Testis (tissue), 3 donors: Measurements from ENCODE around the gene SNX1. TPM values are rescaled to one million over a fixed set of nuclear protein-coding genes. Genes with fewer than 3 reads are reported as not detected.
"Not testable (repeated sequence)": the region's sequence is repeated elsewhere in the genome, so short reads cannot be mapped to it uniquely, and the experiment has no call there.

ENCODE experiments used
- DNase-seq: peaks from one replicate; pipeline ENCODE4 v3.0.0-alpha.2; 2019
- H3K27ac ChIP-seq, 2 donors: fragments of 200-600 bp; sonication (generic); one replicate each; pipeline ENCODE4 v1.5.1; 2019
- H3K27me3 ChIP-seq: fragments of 200-600 bp; sonication (generic); one replicate; pipeline ENCODE4 v1.5.1; 2019
- H3K36me3 ChIP-seq: fragments of 200-600 bp; sonication (generic); one replicate; pipeline ENCODE4 v1.5.1; 2017; ENCODE audit warnings: low read depth; ENCODE audit errors: missing control alignments
- H3K4me1 ChIP-seq: fragments of 200-600 bp; sonication (generic); one replicate; pipeline ENCODE4 v1.5.1; 2019
- H3K4me3 ChIP-seq, 2 donors: fragments of 200-600 bp; sonication (generic); one replicate each; pipeline ENCODE4 v1.5.1; 2017 to 2019
- H3K9me3 ChIP-seq: fragments of 200-600 bp; sonication (generic); one replicate; pipeline ENCODE4 v1.5.1; 2017
- POLR2A ChIP-seq: fragments of 450-650 bp; IDR thresholded peaks from one replicate; pipeline ENCODE4 v1.6.1; 2017; ENCODE audit warnings: antibody characterized with exemption, mild to moderate bottlenecking, moderate library complexity
- WGBS, 2 donors: methylation state at CpG; one replicate each; pipeline ENCODE4 v1.1.5; 2018; 5-methylcytosine and 5-hydroxymethylcytosine counted together
- intact Hi-C: fragments of 100-400 bp; cut with DNase I; formaldehyde crosslinking; loops from one replicate; pipeline ENCODE4 v1.15.1; 2023; ENCODE audit warnings: low total_unique reads
- polyA plus RNA-seq: library from polyadenylated mRNA; stranded (reverse); fragments of 350-450 nt; fragmentation: Illumina TruSeq; extraction: RNeasy Lipid Tissue Mini Kit (QIAGEN cat#74804); gene quantifications from one replicate; pipeline ENCODE4 v1.2.3, GENCODE V29; 2014; ENCODE audit warnings: low read depth, low replicate concordance; ENCODE audit not compliant: insufficient read depth
- total RNA-seq, 2 donors: library from RNA; depleted of rRNA; stranded (reverse); fragments of >200 nt; gene quantifications; one replicate each; pipeline ENCODE4 v1.2.3, GENCODE V29; 2016
- TF ChIP-seq, protein P1 (sequence below), 3 experiments: fragments of 450-650 bp in 2 of 3; fragments of 200-600 bp in 1 of 3; sonication (generic) in 1 of 3; IDR thresholded peaks; one replicate each; pipeline ENCODE4 v1.5.1; 2016 to 2019; ENCODE audit warnings: antibody characterized with exemption in 3 of 3, mild to moderate bottlenecking in 2 of 3, moderate library complexity in 1 of 3

SNX1 gene
- total and polyA plus RNA-seq, 3 donors from 2014 or later: 79.1 to 93.1 (median 86.0) TPM

DNA sequence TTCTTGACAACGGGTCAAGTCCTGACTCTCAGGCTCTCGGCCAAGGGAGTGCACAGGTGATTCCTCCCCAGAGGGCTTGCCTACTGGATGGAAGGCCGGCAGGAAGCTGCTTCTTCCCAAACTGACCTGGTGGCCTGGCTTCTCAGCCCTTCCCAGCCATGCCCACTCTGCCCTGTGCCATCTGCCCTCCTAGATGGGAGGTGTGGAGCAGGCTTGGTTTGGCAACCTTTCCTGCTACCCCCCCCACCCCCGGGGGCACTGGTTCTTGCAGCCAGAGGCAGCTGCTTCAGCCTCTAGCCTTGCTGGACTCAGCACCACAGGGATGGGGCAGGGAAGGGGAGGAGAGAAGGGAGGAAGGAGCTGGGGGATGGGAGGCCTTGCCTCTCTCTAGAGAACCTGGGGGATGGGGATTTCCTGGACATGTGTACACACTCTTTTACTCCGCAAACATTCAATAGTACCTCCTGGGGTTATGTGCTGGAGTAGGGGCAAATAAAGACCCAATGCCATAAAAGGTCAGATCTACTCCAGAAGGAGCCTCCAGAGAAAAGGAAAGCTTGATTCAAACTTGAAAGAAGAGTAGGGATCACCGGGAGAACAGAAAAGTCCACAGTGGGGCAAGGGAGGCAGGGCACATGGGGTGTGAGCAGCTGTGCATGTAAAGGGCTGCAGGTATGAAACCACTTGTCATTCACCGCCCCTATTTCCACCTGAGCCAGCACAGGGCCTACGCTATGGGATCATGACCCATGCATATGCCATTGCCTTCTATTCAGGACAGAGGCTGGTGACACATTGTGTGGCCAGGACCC, 45.3 kb upstream of the SNX1 start:
- no peaks in the 10 kb centered on the region for H3K9me3 ChIP-seq
- TF ChIP-seq POLR2A: no peak
- TF ChIP-seq, protein P1, sequence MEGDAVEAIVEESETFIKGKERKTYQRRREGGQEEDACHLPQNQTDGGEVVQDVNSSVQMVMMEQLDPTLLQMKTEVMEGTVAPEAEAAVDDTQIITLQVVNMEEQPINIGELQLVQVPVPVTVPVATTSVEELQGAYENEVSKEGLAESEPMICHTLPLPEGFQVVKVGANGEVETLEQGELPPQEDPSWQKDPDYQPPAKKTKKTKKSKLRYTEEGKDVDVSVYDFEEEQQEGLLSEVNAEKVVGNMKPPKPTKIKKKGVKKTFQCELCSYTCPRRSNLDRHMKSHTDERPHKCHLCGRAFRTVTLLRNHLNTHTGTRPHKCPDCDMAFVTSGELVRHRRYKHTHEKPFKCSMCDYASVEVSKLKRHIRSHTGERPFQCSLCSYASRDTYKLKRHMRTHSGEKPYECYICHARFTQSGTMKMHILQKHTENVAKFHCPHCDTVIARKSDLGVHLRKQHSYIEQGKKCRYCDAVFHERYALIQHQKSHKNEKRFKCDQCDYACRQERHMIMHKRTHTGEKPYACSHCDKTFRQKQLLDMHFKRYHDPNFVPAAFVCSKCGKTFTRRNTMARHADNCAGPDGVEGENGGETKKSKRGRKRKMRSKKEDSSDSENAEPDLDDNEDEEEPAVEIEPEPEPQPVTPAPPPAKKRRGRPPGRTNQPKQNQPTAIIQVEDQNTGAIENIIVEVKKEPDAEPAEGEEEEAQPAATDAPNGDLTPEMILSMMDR (IDR thresholded peaks at IDR 0.05): no peak
- H3K27ac ChIP-seq: no peak overlapping the region
- 75 to 78% methylated on average over 7 to 8 of the region's 8 CpGs for WGBS, 2 donors
- intact Hi-C loops: no loop called here
- no peaks in the 10 kb centered on the region for H3K27me3 ChIP-seq
- peaks cover 9% of the 10 kb centered on the region for H3K4me1 ChIP-seq
- no peaks in the 10 kb centered on the region for H3K36me3 ChIP-seq
- no peak overlapping the region for H3K4me3 ChIP-seq
- DNase-seq: no peak

DNA sequence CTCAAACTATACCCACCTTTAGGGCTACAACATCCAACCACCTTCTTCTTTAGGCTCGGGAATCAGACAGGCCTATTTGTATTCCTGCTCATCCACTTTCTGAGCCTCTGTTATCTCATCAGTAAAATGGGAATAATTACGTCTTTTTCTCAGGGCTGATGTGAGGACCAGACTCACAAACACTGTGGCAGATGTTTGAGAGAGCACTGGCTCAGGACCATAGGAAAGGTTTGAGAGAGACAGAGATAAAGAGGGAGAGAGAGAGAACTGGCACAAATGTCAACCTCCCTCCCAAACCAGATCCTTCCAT, 44.7 kb upstream of the SNX1 start:
- Histone ChIP-seq H3K4me3 (no peak overlapping the region), H3K9me3 (no peaks in the 10 kb centered on the region), H3K27ac (no peak overlapping the region), H3K27me3 (no peaks in the 10 kb centered on the region), H3K36me3 (no peaks in the 10 kb centered on the region), H3K4me1 (peaks cover 9% of the 10 kb centered on the region)
- TF ChIP-seq, protein P1 (IDR thresholded peaks at IDR 0.05): no peak
- TF ChIP-seq POLR2A: no peak
- no peak for DNase-seq
- WGBS, 2 donors: 92 to 95% methylated on average over 2 of the region's 2 CpGs
- intact Hi-C loops: no loop called here

DNA sequence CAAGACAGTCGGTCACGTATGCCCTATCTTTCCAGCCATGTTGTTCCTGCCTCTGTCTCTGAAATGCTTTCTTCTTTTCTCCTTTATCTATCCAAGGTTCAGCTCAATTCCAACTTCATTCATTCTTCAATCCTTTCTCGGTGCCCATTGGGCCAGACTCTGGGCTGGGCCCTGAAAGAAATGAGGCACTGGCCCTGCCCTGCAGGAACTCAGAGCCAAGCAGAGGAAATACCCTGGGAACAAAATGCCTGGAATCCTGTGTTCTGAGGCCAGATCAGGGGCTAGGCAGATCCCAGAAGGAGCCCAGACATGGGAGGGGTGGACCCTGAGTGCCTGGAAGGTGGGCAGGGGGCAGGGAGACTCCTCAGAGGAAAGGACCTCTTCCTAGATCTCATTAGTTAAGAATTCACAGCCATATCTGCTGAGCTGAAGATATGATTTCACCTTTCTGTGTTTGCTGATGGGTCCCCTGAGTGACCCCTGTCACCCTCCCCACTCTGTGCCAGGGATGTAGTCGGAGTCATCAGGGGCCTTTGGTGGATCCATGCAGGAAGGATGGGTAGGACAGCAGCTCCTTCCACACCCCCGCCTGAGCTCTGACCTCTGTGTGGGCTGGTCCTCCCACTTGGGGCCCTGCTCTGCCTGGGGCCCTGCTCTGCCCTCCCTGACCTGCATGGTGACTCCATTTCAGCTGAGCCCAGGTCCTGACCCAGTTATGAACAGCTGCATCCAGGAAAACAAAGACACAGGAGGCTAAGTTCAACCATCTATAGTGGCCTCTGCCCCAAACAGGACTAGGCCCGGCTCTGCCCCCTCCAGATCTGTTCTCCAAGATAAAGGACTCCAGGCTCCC, 44.1 kb upstream of the SNX1 start:
- DNase-seq: no peak
- intact Hi-C loops: no loop called here

DNA sequence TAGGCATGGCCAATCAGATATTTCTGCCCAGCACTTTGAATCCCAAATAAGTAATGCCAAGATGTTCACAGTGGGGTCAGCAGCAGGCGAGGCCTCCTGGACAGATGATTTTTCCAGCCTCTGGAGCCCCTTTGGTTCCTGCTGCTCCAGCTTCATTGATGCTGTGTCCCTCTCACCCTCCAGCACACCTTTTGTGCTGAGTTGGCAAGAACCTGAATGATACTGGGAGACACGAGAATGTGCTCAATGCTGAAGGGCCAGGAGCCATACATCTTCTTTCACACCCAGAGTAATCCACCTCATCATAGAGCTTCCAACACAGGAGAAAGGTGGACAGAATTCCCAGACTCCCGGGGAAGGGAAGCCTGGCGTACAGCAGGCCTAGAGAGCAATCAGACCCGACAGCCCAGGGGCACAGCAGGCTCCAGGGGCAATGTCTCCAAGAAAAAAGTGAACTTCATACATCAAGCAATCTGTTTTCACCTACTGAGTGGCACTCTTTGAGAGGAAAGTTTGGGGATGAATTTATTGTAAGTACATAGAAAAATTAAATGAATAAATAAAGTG, 42.8 kb upstream of the SNX1 start:
- no peak for DNase-seq
- 84 to 100% methylated on average over 5 of the region's 5 CpGs for WGBS, 2 donors
- H3K4me3 ChIP-seq: no peak overlapping the region
- no peaks in the 10 kb centered on the region for H3K36me3 ChIP-seq
- H3K9me3 ChIP-seq: no peaks in the 10 kb centered on the region
- no peak overlapping the region for H3K27ac ChIP-seq
- intact Hi-C loops: no loop called here
- H3K27me3 ChIP-seq: no peaks in the 10 kb centered on the region
- TF ChIP-seq POLR2A: no peak
- TF ChIP-seq, protein P1 (IDR thresholded peaks at IDR 0.05): no peak
- no peaks in the 10 kb centered on the region for H3K4me1 ChIP-seq

More for the DNA sequence above, 44.1 kb upstream of the SNX1 start:
- 77 to 92% methylated on average over 5 to 6 of the region's 6 CpGs for WGBS, 2 donors
- H3K27me3 ChIP-seq: no peaks in the 10 kb centered on the region
- no peaks in the 10 kb centered on the region for H3K36me3 ChIP-seq
- H3K4me1 ChIP-seq: peaks cover 7% of the 10 kb centered on the region
- no peak overlapping the region for H3K27ac ChIP-seq
- TF ChIP-seq POLR2A: no peak
- TF ChIP-seq, protein P1 (IDR thresholded peaks at IDR 0.05): no peak
- no peaks in the 10 kb centered on the region for H3K9me3 ChIP-seq
- no peak overlapping the region for H3K4me3 ChIP-seq

DNA sequence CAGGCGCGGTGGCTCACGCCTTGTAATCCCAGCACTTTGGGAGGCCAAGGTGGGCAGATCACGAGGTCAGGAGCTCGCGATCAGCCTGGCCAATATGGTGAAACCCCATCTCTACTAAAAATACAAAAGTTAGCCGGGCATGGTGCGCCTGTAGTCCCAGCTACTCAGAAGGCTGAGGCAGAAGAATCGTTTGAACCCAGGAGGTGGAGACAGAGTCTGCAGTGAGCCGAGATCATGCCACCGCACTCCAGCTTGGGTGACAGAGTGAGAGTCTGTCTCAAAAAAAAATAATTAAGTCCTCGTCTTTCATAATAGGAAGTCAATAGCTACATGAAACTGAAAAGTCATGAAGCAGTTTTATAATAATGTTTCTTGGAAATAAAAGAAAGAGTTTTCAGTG, 42.1 kb upstream of the SNX1 start:
- H3K27ac ChIP-seq, H3K9me3 ChIP-seq, DNase-seq, H3K4me3 ChIP-seq, H3K4me1 ChIP-seq, H3K27me3 ChIP-seq, intact Hi-C loops, H3K36me3 ChIP-seq: not testable (repeated sequence)
- 90% methylated on average over 12 of the region's 12 CpGs for WGBS, 2 donors
